ENCODE results near the gene USP3. TPM values are rescaled to one million over a fixed set of nuclear protein-coding genes. Genes with fewer than 3 reads are reported as not detected.

The USP3 gene
- total and polyA plus RNA-seq, 11 donors = 7.1 to 30.8 (median 18.4) TPM

GRCh38 chr15:63461230-63461985 lies 43.0 kb upstream of the USP3 start:
- no peak for DNase-seq
- intact Hi-C loops (cut with DNase I) = no loop called here
- no peak overlapping the region for H3K27ac ChIP-seq
- no peaks in the 10 kb centered on the region for H3K36me3 ChIP-seq
- peaks cover 0 to 11% (median 2%) of the 10 kb centered on the region in 12 donors for H3K4me1 ChIP-seq
- H3K9me3 ChIP-seq = peaks cover 0 to 4% (median 0%) of the 10 kb centered on the region in 12 donors
- no peaks in the 10 kb centered on the region for H3K27me3 ChIP-seq
- WGBS, 4 donors = 57 to 73% (median 66%) methylated on average over 20 to 22 of the region's 22 CpGs
- H3K4me3 ChIP-seq = no peak overlapping the region
- ATAC-seq = peak in 3 of 4 donors; percentile 24 to 31 (median 25)
- no peak for TF ChIP-seq POLR2A (IDR thresholded peaks at IDR 0.05)
- TF ChIP-seq, protein P1, sequence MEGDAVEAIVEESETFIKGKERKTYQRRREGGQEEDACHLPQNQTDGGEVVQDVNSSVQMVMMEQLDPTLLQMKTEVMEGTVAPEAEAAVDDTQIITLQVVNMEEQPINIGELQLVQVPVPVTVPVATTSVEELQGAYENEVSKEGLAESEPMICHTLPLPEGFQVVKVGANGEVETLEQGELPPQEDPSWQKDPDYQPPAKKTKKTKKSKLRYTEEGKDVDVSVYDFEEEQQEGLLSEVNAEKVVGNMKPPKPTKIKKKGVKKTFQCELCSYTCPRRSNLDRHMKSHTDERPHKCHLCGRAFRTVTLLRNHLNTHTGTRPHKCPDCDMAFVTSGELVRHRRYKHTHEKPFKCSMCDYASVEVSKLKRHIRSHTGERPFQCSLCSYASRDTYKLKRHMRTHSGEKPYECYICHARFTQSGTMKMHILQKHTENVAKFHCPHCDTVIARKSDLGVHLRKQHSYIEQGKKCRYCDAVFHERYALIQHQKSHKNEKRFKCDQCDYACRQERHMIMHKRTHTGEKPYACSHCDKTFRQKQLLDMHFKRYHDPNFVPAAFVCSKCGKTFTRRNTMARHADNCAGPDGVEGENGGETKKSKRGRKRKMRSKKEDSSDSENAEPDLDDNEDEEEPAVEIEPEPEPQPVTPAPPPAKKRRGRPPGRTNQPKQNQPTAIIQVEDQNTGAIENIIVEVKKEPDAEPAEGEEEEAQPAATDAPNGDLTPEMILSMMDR (IDR thresholded peaks at IDR 0.05) = no peak

- Histone ChIP-seq H3K4me3 (no peak overlapping the region), H3K9me3 (peaks cover 0 to 4% (median 0%) of the 10 kb centered on the region in 12 donors), H3K36me3 (no peaks in the 10 kb centered on the region), H3K27me3 (no peaks in the 10 kb centered on the region), H3K4me1 (peaks cover 0 to 11% (median 2%) of the 10 kb centered on the region in 12 donors), H3K27ac (no peak overlapping the region)
- TF ChIP-seq, protein P1 (IDR thresholded peaks at IDR 0.05) = no peak
- no peak for TF ChIP-seq POLR2A (IDR thresholded peaks at IDR 0.05)
- WGBS, 4 donors = 53 to 62% (median 59%) methylated on average over 2 of the region's 2 CpGs
- DNase-seq = no peak
- no peak for ATAC-seq
- intact Hi-C loops (cut with DNase I) = no loop called here
These were observed 42.3 kb upstream of the USP3 start for GRCh38 chr15:63462088-63462487.

- DNase-seq = no peak
- H3K27ac ChIP-seq = no peak overlapping the region
- H3K4me3 ChIP-seq = no peak overlapping the region
- peaks cover 0 to 4% (median 0%) of the 10 kb centered on the region in 12 donors for H3K9me3 ChIP-seq
- no peaks in the 10 kb centered on the region for H3K27me3 ChIP-seq
- no peak for ATAC-seq
- no peaks in the 10 kb centered on the region for H3K36me3 ChIP-seq
- H3K4me1 ChIP-seq = peaks cover 0 to 11% (median 2%) of the 10 kb centered on the region in 12 donors
- intact Hi-C loops (cut with DNase I) = no loop called here
- TF ChIP-seq POLR2A (IDR thresholded peaks at IDR 0.05) = no peak
- TF ChIP-seq, protein P1 (IDR thresholded peaks at IDR 0.05) = no peak
These were observed 41.4 kb upstream of the USP3 start for GRCh38 chr15:63463036-63463435.

DNA sequence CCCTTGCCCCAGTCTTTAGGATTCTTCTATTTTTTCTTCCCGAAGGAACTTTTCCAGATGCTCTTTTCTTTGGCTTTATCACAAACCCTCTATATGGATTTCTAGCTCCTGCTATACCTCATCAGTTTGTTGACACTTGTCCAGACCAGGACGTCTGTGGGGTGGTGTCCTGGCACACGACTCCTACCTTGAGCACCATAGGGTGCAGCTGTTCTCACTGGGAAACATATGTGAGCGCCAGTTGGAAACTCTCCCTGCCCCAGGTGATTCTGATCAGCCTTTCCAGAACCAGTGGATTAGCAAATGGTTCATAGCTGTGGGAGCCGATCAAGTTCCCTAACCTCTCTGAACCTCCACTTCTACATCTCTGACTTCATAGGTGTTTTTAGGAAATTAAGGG lies 40.6 kb upstream of the USP3 start:
- H3K4me3 ChIP-seq = no peak overlapping the region
- TF ChIP-seq POLR2A (IDR thresholded peaks at IDR 0.05) = no peak
- TF ChIP-seq, protein P1 (IDR thresholded peaks at IDR 0.05) = no peak
- intact Hi-C loops (cut with DNase I) = no loop called here
- H3K9me3 ChIP-seq = no peaks in the 10 kb centered on the region
- no peaks in the 10 kb centered on the region for H3K27me3 ChIP-seq
- H3K4me1 ChIP-seq = peaks cover 0 to 11% (median 2%) of the 10 kb centered on the region in 12 donors
- H3K36me3 ChIP-seq = no peaks in the 10 kb centered on the region
- no peak overlapping the region for H3K27ac ChIP-seq
- no peak for DNase-seq
- WGBS, 4 donors = 60 to 82% (median 65%) methylated on average over 5 of the region's 5 CpGs
- ATAC-seq = no peak

All from heart left ventricle (tissue), 16 donors.